GM10847 (cell line): ENCODE results near the gene ABCA3.

Experiments
- POLR2A ChIP-seq: IDR thresholded peaks from 2 replicates; pipeline ENCODE4 v1.6.1; 2011; ENCODE audit not compliant: insufficient read length; ENCODE audit errors: extremely low read depth

Gene ABCA3

GRCh38 chr16:2238838-2239675 is 101.5 kb downstream of the ABCA3 start:
- TF ChIP-seq POLR2A: no peak

GRCh38 chr16:2238150-2238837 is 102.2 kb downstream of the ABCA3 start:
- TF ChIP-seq POLR2A: no peak

DNA sequence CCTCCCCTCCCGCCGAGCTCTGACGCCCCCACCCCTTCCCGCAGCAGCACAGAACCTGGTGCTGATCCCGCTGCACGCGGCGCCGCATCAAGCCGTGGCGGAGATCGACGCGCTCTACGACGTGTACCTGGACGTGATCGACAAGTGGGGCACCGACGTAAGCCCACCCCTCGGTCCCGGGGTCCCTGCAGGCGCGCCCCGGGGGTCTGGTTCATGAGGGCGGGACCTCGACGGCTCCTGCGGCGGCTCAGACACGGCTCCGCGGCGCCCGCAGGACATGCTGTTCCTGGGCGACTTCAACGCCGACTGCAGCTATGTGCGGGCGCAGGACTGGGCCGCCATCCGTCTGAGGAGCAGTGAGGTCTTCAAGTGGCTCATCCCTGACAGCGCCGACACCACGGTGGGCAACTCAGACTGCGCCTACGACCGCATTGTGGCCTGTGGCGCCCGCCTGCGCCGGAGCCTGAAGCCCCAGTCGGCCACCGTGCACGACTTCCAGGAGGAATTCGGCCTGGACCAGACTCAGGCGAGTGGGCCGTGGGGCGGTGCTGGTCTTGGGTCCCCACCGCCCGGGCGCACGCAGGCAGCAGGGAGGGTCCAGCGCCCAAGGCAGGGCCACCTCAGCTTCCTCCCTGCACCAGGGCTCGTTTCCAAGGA is 102.9 kb downstream of the ABCA3 start:
- TF ChIP-seq POLR2A: no peak

GRCh38 chr16:2237102-2237482 is 103.4 kb downstream of the ABCA3 start:
- TF ChIP-seq POLR2A: no peak

DNA sequence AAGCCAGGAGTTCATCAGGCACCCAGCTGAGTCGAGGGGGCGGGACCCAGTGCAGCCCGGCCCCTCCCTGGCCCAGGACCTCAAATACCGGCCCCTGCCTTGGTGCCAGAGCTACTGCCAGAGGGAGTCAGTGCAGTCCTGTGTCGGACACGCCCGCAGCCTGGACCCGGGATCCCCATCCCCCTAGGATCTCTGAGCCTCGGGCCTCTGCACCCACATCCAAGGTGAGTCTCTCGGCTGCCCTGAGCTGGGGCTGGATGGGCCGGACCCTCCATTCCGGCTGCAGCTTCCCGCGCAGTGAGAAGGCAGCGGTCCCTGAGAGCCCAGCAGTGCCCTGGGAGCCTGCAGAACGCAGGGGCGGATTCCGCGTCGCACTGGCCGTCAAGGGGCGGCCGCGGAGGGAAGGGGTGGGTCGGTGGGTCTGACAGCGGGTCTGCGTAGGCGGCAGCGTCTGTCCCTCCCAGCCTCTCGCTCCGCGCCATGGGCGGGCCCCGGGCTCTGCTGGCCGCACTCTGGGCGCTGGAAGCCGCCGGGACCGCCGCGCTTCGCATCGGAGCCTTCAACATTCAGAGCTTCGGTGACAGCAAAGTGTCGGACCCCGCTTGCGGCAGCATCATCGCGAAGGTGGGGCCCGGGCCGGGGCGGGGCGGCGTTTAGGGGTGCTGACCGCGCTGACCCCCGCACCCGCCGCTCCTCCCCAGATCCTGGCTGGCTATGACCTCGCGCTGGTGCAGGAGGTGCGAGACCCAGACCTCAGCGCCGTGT is 104.0 kb downstream of the ABCA3 start, which contains the start of gene DNASE1L2:
TSS of gene DNASE1L2 (plus strand) at position 108 of the 765 bp plus-strand sequence. CDS start at position 481, 373 bp downstream.
- TF ChIP-seq POLR2A: no peak

DNA sequence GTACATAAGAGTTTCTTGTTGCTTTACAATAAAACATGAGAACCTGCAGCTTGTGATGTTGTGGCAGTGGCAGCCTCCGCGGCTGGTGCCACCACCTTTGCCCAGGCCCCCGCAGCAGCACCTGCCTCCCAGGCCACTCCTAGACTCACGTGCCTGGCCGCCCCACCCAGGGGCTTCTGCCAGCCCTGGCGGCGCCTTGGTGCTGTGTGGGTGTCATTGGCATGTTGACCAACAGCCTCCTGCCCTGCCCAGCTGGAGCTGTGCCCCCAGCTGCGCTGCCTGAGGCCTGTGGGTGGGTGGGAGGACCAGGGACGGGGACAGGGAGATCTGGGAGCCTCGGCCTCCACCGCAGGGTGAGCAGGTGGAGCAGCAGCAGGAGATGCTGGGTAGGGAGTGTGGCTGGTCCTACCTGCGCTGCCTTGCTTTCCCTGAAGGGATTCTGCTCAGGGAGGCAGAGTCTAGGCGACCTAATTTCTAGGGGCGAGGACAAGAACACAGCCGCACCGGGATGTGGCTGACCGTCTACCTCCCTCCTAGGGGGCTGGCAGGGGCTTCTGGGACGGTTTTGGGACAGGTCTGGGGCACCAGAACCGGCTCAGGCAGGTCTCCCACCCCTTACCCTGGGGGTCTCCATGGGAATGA is 104.7 kb downstream of the ABCA3 start:
- no peak for TF ChIP-seq POLR2A

GRCh38 chr16:2235234-2235651 is 105.3 kb downstream of the ABCA3 start:
- TF ChIP-seq POLR2A: no peak

- no peak for TF ChIP-seq POLR2A
Measured at GRCh38 chr16:2234813-2235170, 105.7 kb downstream of the ABCA3 start.

- no peak for TF ChIP-seq POLR2A
Measured at GRCh38 chr16:2233872-2234812, 106.4 kb downstream of the ABCA3 start.

- no peak for TF ChIP-seq POLR2A
Measured at GRCh38 chr16:2233046-2233775, 107.3 kb downstream of the ABCA3 start.

- no peak for TF ChIP-seq POLR2A
Measured at GRCh38 chr16:2232094-2232990, 108.2 kb downstream of the ABCA3 start.

GRCh38 chr16:2231016-2231931 is 109.3 kb downstream of the ABCA3 start:
- no peak for TF ChIP-seq POLR2A
